H1 (cell line): ENCODE measurements around the gene CD63. TPM values are rescaled to one million over a fixed set of nuclear protein-coding genes. Genes with fewer than 3 reads are reported as not detected.

Experiments used
- EZH2 ChIP-seq: fragments of 200-600 bp; sonication (generic); IDR thresholded peaks from 2 replicates; pipeline ENCODE4 v1.7.1; 2012; ENCODE audit warnings: low read depth, mild to moderate bottlenecking, moderate library complexity, low read length, inconsistent platforms; ENCODE audit not compliant: severe bottlenecking
- HDAC2 ChIP-seq, 2 experiments: fragments of 300-600 bp in 1 of 2; sonication (generic) in 1 of 2; IDR thresholded peaks; 2 replicates each; pipeline ENCODE4 v1.6.1; 2011 to 2012; ENCODE audit warnings: low read depth in 2 of 2, low read length in 2 of 2, mild to moderate bottlenecking in 2 of 2, moderate library complexity in 2 of 2, borderline replicate concordance in 1 of 2, inconsistent platforms in 1 of 2
- HDAC6 ChIP-seq: IDR thresholded peaks from one replicate; pipeline ENCODE4 v1.7.1; 2012; ENCODE audit warnings: low read depth, mild to moderate bottlenecking, inconsistent platforms, low read length, moderate library complexity
- JUND ChIP-seq: IDR thresholded peaks from 2 replicates; pipeline ENCODE4 v1.6.1; 2011; ENCODE audit warnings: mild to moderate bottlenecking, improper control_type of control experiment, low read length
- PHF8 ChIP-seq: fragments of 200-600 bp; sonication (generic); conservative IDR thresholded peaks from 2 replicates; pipeline ENCODE4 v1.7.1; 2012; ENCODE audit warnings: low read depth, mild to moderate bottlenecking, inconsistent platforms, low read length, moderate library complexity
- SIX5 ChIP-seq: IDR thresholded peaks from 2 replicates; pipeline ENCODE4 v1.6.1; 2011; ENCODE audit warnings: mild to moderate bottlenecking, low read depth, low read length
- SUZ12 ChIP-seq: fragments of 200-600 bp; sonication (generic); IDR thresholded peaks from 2 replicates; pipeline ENCODE4 v1.6.1; 2012; ENCODE audit warnings: mild to moderate bottlenecking, inconsistent platforms, low read length, moderate library complexity, mixed read lengths
- TAF7 ChIP-seq: optimal IDR thresholded peaks from 2 replicates; pipeline ENCODE3; 2011; ENCODE audit warnings: low read depth, mild to moderate bottlenecking, inconsistent platforms, low read length, moderate library complexity, borderline replicate concordance
- ZNF274 ChIP-seq: IDR thresholded peaks from 2 replicates; pipeline ENCODE4 v1.7.0; 2012; ENCODE audit warnings: low read length, borderline replicate concordance; ENCODE audit errors: extremely low read depth
- polyA plus RNA-seq, 7 experiments: library from polyadenylated mRNA; depleted of rRNA in 3 of 7; stranded (reverse) in 5 of 7; unstranded in 2 of 7; fragments of >200 nt in 5 of 7; fragments of 200-250 nt in 2 of 7; gene quantifications; 1 replicate in 5 of 7; 2 replicates in 1 of 7; 4 replicates in 1 of 7; pipeline versions ENCODE4 v1.2.1 to v1.2.3, GENCODE V29; 2011 to 2013; ENCODE audit warnings: missing spikeins in 2 of 7, mixed read lengths in 2 of 7
- total RNA-seq: library from RNA; stranded (reverse); fragmentation: NEBNext Ultra II Directional; extraction: Animal tissue kit (Norgen Biotek cat#: 25700); gene quantifications from 2 replicates; pipeline ENCODE4 v1.2.1, GENCODE V29; 2021

CD63 gene
- total and polyA plus RNA-seq, 2 of the 8 experiments (the other 6 are each of a cell fraction or from before 2014, with no cell fraction given): 440 to 526 TPM

- no peak for TF ChIP-seq TAF7
- TF ChIP-seq SUZ12: no peak
- TF ChIP-seq SIX5: no peak
- TF ChIP-seq HDAC2 (IDR thresholded peaks at IDR 0.05; ENCODE audit: borderline replicate concordance in 1 of 2, low read depth in 2 of 2, low read length in 2 of 2): no peak
- TF ChIP-seq HDAC6: no peak
- no peak for TF ChIP-seq ZNF274
- TF ChIP-seq PHF8: no peak
- no peak for TF ChIP-seq EZH2
- no peak for TF ChIP-seq JUND
These were observed 20.0 kb downstream of the CD63 start (continued) for GRCh38 chr12:55708695-55709233.
